Prostate gland (tissue), 2 donors: Measurements from ENCODE around the gene GNAZ. TPM values are rescaled to one million over a fixed set of nuclear protein-coding genes. Genes with fewer than 3 reads are reported as not detected.
A peak's percentile ranks its signal among the peaks of the same experiment; 100 is the strongest.

Experiments used
- DNase-seq: peaks from one replicate; pipeline ENCODE4 v3.0.0-alpha.2; 2019; ENCODE audit warnings: low spot score
- H3K27ac ChIP-seq, 2 donors: fragments of 200-600 bp; sonication (generic); 2 replicates each; pipeline ENCODE4 v1.5.1; 2017 to 2019
- H3K27me3 ChIP-seq: fragments of 200-600 bp; sonication (generic); replicated peaks from 2 replicates; pipeline ENCODE4 v1.5.1; 2019; ENCODE audit not compliant: insufficient read depth
- H3K36me3 ChIP-seq, 2 donors: fragments of 200-600 bp; sonication (generic); 1 replicate in 1 of 2; 2 replicates in 1 of 2; pipeline versions ENCODE4 v1.5.1 to v1.8.1; 2017 to 2019
- H3K4me1 ChIP-seq: fragments of 200-600 bp; sonication (generic); replicated peaks from 2 replicates; pipeline ENCODE4 v1.5.1; 2019
- H3K4me3 ChIP-seq, 2 donors: fragments of 200-600 bp; sonication (generic); 2 replicates each; pipeline ENCODE4 v1.5.1; 2017 to 2019
- H3K9me3 ChIP-seq: fragments of 200-600 bp; sonication (generic); 2 replicates; pipeline ENCODE4 v1.5.1; 2017
- CTCF ChIP-seq, 4 experiments: fragments of 200-600 bp in 2 of 4; fragments of 450-650 bp in 2 of 4; sonication (generic) in 2 of 4; IDR thresholded peaks; 1 replicate in 3 of 4; 2 replicates in 1 of 4; pipeline ENCODE4 v1.5.1; 2016 to 2019; ENCODE audit warnings: antibody characterized with exemption in 4 of 4, mild to moderate bottlenecking in 2 of 4, moderate library complexity in 2 of 4
- POLR2A ChIP-seq: fragments of 450-650 bp; IDR thresholded peaks from one replicate; pipeline ENCODE4 v1.6.1; 2016; ENCODE audit warnings: antibody characterized with exemption, mild to moderate bottlenecking
- POLR2AphosphoS5 ChIP-seq: sonication (generic); formaldehyde crosslinking; IDR thresholded peaks from one replicate; pipeline ENCODE4 v1.6.1; 2017; ENCODE audit warnings: antibody characterized with exemption
- WGBS: methylation state at CpG from one replicate; pipeline ENCODE4 v1.1.5; 2018; 5-methylcytosine and 5-hydroxymethylcytosine counted together
- intact Hi-C: fragments of 100-400 bp; cut with DNase I; formaldehyde crosslinking; loops from one replicate; pipeline ENCODE4 v1.14.2; 2022
- total RNA-seq, 2 donors: library from RNA; depleted of rRNA; stranded (reverse); fragments of >200 nt; gene quantifications; one replicate each; pipeline ENCODE4 v1.1.0, GENCODE V29; 2016

The GNAZ gene
- total RNA-seq, 2 donors from 2014 or later, result 5.7 to 22.6 TPM

- Histone ChIP-seq H3K4me3 (no peak overlapping the region), H3K27me3 (no peaks in the 10 kb centered on the region), H3K27ac (no peak overlapping the region), H3K4me1 (peaks cover 11% of the 10 kb centered on the region), H3K36me3 (no peaks in the 10 kb centered on the region), H3K9me3 (no peaks in the 10 kb centered on the region)
- intact Hi-C loops, result no loop called here
- no peak for DNase-seq
- TF ChIP-seq CTCF (IDR thresholded peaks at IDR 0.05) (no peak), POLR2A (no peak), POLR2AphosphoS5 (no peak)
- 80% methylated on average over 5 of the region's 5 CpGs for WGBS
Measured at GRCh38 chr22:23067691-23068090, 2.6 kb upstream of the GNAZ start.

GRCh38 chr22:23068096-23068831 lies 2.1 kb upstream of the GNAZ start:
- no peak overlapping the region for H3K27ac ChIP-seq
- intact Hi-C loops, result no loop called here
- H3K4me1 ChIP-seq, result peaks cover 11% of the 10 kb centered on the region
- TF ChIP-seq POLR2AphosphoS5 (no peak), CTCF (IDR thresholded peaks at IDR 0.05) (no peak), POLR2A (no peak)
- WGBS, result 82% methylated on average over 8 of the region's 8 CpGs
- H3K9me3 ChIP-seq, result no peaks in the 10 kb centered on the region
- H3K4me3 ChIP-seq, result no peak overlapping the region
- DNase-seq, result no peak
- H3K36me3 ChIP-seq, result no peaks in the 10 kb centered on the region
- no peaks in the 10 kb centered on the region for H3K27me3 ChIP-seq

GRCh38 chr22:23068832-23069385 lies 1.4 kb upstream of the GNAZ start:
- WGBS, result 81% methylated on average over 8 of the region's 8 CpGs
- peaks cover 11% of the 10 kb centered on the region for H3K4me1 ChIP-seq

GRCh38 chr22:23069502-23070357 lies 589 bp upstream of the GNAZ start:
- no peaks in the 10 kb centered on the region for H3K9me3 ChIP-seq
- 3% methylated on average over 22 of the region's 74 CpGs for WGBS
- DNase-seq, result peak; percentile 90
- H3K4me1 ChIP-seq, result peaks cover 11% of the 10 kb centered on the region
- H3K4me3 ChIP-seq, result peak overlapping the region; percentile 38 to 42
- peak; percentile 20 for TF ChIP-seq POLR2A
- TF ChIP-seq POLR2AphosphoS5, result no peak
- H3K27me3 ChIP-seq, result no peaks in the 10 kb centered on the region
- H3K36me3 ChIP-seq, result no peaks in the 10 kb centered on the region
- peak overlapping the region in 1 of 2 donors; percentile 45 for H3K27ac ChIP-seq
- intact Hi-C loops, result loop anchor here (5.0 kb wide), 1 partner anchor 53 kb away; no protein-coding TSS in a partner anchor

More at GRCh38 chr22:23068832-23069385, 1.4 kb upstream of the GNAZ start:
- intact Hi-C loops, result no loop called here
- H3K4me3 ChIP-seq, result no peak overlapping the region
- no peaks in the 10 kb centered on the region for H3K9me3 ChIP-seq
- TF ChIP-seq CTCF (IDR thresholded peaks at IDR 0.05) (no peak), POLR2AphosphoS5 (no peak), POLR2A (no peak)
- no peaks in the 10 kb centered on the region for H3K36me3 ChIP-seq
- DNase-seq, result no peak
- no peak overlapping the region for H3K27ac ChIP-seq
- H3K27me3 ChIP-seq, result no peaks in the 10 kb centered on the region
